HUES64 (cell line): Measurements from ENCODE around the gene PRSS1. TPM values are rescaled to one million over a fixed set of nuclear protein-coding genes. Genes with fewer than 3 reads are reported as not detected.
"Not testable (repeated sequence)": the region's sequence is repeated elsewhere in the genome, so short reads cannot be mapped to it uniquely, and the experiment has no call there.

Experiments
- H3K27ac ChIP-seq: 2 replicates; pipeline ENCODE4 v1.7.0; 2013; ENCODE audit warnings: low read depth, low read length, inconsistent platforms
- H3K27me3 ChIP-seq: 2 replicates; pipeline ENCODE4 v1.6.1; 2013; ENCODE audit warnings: mild to moderate bottlenecking, low read length; ENCODE audit not compliant: insufficient read depth
- H3K36me3 ChIP-seq: 2 replicates; pipeline ENCODE4 v1.6.1; 2013; ENCODE audit warnings: mild to moderate bottlenecking, low read length; ENCODE audit not compliant: insufficient read depth
- H3K4me1 ChIP-seq: 2 replicates; pipeline ENCODE4 v1.6.1; 2013; ENCODE audit warnings: mild to moderate bottlenecking, low read length, moderate library complexity; ENCODE audit not compliant: insufficient read depth
- H3K4me3 ChIP-seq: 2 replicates; pipeline ENCODE4 v1.5.1; 2013; ENCODE audit warnings: mild to moderate bottlenecking, low read length, moderate library complexity
- H3K9ac ChIP-seq: 2 replicates; pipeline ENCODE4 v1.6.1; 2013; ENCODE audit warnings: mild to moderate bottlenecking, low read depth, low read length
- H3K9me3 ChIP-seq: 2 replicates; pipeline ENCODE4 v1.6.1; 2013; ENCODE audit warnings: low read depth, low read length; ENCODE audit not compliant: insufficient read depth
- WGBS: fragments of 150-250, 120-280 bp; methylation state at CpG from one replicate; pipeline ENCODE4 v1.1.7; 2013; ENCODE audit warnings: missing lambda C conversion rate; 5-methylcytosine and 5-hydroxymethylcytosine counted together
- polyA plus RNA-seq, 2 experiments: library from polyadenylated mRNA; stranded (reverse); fragments of 50-300 nt; gene quantifications; one replicate each; pipeline ENCODE4 v1.2.3, GENCODE V29; 2013

PRSS1 gene
- polyA plus RNA-seq (2013, experiment 1 of 2), result 0.80 TPM
- polyA plus RNA-seq (2013, experiment 2 of 2), result 1.6 TPM

DNA sequence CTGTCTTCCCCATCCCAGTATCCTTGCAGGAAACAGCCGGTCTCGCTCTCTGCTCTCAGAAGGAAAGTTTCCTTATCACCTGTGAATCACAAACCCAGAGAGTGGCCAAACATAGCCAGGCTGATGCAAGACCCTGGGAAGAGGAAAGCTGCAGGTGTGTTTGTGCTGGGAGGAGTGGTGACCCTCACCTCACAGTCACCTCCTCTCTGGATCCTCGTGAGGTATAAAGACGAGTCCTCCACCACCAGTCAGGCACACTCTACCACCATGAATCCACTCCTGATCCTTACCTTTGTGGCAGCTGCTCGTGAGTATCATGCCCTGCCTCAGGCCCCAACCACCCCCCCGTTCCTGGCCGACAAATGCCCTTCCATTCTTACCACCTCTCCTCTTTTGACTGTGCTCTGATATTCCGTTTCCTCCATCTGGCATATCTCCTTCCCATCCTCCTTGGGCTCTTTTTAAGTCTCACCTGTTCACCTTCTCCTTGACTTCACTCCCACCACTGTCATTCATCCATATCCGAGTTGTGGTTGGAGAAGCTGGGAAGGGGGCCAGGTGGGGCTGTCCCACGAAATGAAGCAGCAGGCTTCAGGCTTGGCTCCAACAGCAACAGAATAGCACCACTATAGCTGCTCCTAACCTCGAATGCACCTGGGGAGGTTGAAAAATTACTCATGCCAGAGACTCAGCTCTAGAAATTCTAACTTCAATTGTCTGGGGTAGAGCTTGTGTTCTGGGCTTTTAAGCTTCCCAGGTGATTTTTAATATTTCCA, at the start of gene PRSS1:
Gene PRSS1 (plus strand): TSS at position 255 of the 776 bp plus-strand sequence. CDS start 13 bp downstream, at position 268.
- Histone ChIP-seq H3K27me3 (no peaks in the 10 kb centered on the region), H3K9me3 (no peaks in the 10 kb centered on the region), H3K9ac (no peak within 1 kb of the TSS), H3K4me1 (no peaks in the 10 kb centered on the region), H3K27ac (no peak within 1 kb of the TSS; the same call in 1 of the 2 replicates), H3K36me3 (no peaks in the 10 kb centered on the region), H3K4me3 (no peak within 1 kb of the TSS)
- whole genome bisulfite sequencing, result 84% methylated on average over 11 of the region's 11 CpGs

DNA sequence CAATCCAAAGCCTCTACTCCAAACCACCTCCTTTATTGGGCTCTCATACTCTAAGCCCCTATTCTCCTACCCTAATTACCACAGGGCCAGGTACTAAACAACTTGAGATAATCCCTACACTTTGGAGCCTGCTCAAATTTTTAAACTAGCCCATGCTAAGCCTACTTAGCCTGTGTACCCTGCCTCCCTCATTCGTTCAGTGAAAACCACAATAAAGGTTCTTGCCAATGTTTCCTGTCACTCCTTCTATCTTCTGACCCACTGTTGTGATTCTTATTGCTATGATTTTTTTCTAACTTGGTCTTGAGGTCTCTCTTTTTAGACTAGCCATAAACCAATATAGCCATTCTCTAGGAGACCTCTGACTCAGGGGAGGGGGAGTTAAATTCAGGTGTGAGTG, 48.3 kb upstream of the PRSS1 start:
- not testable (repeated sequence) for H3K36me3 ChIP-seq, H3K27ac ChIP-seq, H3K27me3 ChIP-seq, H3K9ac ChIP-seq, H3K4me3 ChIP-seq, H3K9me3 ChIP-seq
- WGBS, result 93% methylated on average over 1 of the region's 1 CpG
- H3K4me1 ChIP-seq, result peaks cover 61% of the 10 kb centered on the region

DNA sequence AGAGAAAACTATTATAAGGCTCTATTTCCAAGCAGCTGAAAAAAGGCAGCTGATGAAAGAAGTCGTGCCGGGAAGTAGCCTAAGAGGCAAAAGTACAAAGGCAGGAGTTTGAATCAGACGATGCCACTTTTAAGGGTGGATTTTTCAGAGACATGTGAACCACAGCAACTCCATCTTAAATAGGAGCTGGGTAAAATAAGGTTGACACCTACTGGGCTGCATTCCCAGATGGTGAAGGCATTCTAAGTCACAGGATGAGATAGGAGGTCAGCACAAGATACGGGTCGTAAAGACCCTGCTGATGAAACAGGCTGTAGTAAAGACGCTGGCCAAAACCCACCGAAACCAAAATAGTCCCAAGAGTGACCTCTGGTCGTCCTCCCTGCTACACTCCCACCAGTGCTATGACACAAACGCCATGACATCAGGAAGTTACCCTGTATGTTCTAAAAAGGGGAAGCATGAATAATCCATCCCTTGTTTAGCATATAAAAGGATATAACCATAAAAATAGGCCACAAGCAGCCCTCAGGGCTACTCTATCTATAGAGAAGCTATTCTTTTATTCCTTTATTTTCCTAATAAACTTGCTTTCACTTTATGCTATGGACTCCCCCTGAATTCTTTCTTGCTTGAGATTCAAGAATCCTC, 45.5 kb upstream of the PRSS1 start:
- no peak overlapping the region for H3K4me3 ChIP-seq
- H3K27ac ChIP-seq, result no peak overlapping the region
- peaks cover 37% of the 10 kb centered on the region for H3K4me1 ChIP-seq
- H3K9me3 ChIP-seq, result no peaks in the 10 kb centered on the region
- WGBS, result 86% methylated on average over 9 of the region's 9 CpGs
- no peaks in the 10 kb centered on the region for H3K36me3 ChIP-seq
- H3K9ac ChIP-seq, result no peak overlapping the region
- no peaks in the 10 kb centered on the region for H3K27me3 ChIP-seq

DNA sequence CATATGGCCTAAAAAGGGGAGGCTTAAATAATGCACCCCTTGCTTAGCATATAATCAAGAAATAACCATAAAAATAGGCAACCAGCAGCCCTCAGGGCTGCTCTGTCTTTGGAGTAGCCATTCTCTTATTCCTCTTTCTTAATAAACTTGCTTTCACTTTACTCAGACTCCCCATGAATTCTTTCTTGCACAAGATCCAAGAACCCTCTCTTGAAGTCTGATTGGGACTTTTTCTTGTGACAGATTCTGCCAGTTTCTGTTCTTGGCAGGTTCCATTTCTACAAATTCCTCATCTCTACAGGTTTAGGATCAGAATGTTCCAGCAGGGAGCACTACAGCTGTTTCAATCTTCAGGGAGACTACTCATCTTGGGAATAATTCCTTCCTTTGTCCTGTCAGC, 40.5 kb upstream of the PRSS1 start:
- H3K4me1 ChIP-seq, result peaks cover 43% of the 10 kb centered on the region
- not testable (repeated sequence) for H3K4me3 ChIP-seq, H3K27ac ChIP-seq, H3K9me3 ChIP-seq, H3K36me3 ChIP-seq, H3K9ac ChIP-seq, H3K27me3 ChIP-seq

DNA sequence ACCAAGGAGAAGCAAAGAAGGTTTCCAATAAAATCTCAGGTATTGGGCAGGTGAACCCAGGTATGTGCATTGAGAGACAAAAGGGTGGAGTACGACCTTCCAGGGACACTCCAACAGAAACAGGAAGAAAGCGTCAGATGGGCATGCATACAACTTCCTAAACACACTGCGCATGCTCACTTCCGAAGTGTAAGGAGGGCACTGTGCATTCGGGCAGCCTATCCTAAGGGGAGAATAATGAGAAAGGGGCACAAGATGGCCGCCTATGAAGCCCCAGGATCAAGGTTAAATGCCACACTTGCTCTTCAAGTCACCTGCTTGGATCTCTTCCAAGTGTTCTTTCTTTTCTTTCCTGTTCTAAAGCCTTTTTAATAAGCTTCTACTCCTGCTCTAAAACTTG, 39.4 kb upstream of the PRSS1 start:
- peaks cover 34% of the 10 kb centered on the region for H3K4me1 ChIP-seq
- WGBS, result 97% methylated on average over 6 of the region's 6 CpGs
- no peak overlapping the region for H3K27ac ChIP-seq
- H3K27me3 ChIP-seq, result no peaks in the 10 kb centered on the region
- no peak overlapping the region for H3K4me3 ChIP-seq
- no peak overlapping the region for H3K9ac ChIP-seq
- H3K9me3 ChIP-seq, result no peaks in the 10 kb centered on the region
- no peaks in the 10 kb centered on the region for H3K36me3 ChIP-seq

DNA sequence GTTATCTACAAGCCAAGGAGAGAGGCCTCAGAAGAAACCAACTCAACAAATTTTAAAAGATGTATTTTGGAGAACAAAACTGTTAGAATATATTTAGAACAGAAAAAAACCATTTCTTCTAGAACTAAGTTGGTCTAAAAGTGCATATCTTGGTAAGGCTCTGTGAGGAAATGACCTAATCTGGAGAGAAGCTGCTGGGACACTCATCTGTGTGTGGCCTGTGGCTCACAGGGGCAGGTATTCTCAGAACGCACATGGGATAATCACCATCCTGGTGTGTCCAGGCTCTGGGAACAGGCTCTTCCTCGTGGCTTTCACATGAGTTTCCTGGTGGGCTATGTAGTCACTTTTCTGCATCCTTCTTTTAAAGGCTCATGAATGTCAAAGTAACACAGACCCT, 38.1 kb upstream of the PRSS1 start:
- Histone ChIP-seq H3K4me1 (peaks cover 30% of the 10 kb centered on the region), H3K27ac (peak overlapping the region; percentile 12; the same call in 1 of the 2 replicates), H3K9me3 (no peaks in the 10 kb centered on the region), H3K4me3 (no peak overlapping the region), H3K36me3 (no peaks in the 10 kb centered on the region), H3K27me3 (no peaks in the 10 kb centered on the region), H3K9ac (no peak overlapping the region)
- 85% methylated on average over 2 of the region's 2 CpGs for WGBS

DNA sequence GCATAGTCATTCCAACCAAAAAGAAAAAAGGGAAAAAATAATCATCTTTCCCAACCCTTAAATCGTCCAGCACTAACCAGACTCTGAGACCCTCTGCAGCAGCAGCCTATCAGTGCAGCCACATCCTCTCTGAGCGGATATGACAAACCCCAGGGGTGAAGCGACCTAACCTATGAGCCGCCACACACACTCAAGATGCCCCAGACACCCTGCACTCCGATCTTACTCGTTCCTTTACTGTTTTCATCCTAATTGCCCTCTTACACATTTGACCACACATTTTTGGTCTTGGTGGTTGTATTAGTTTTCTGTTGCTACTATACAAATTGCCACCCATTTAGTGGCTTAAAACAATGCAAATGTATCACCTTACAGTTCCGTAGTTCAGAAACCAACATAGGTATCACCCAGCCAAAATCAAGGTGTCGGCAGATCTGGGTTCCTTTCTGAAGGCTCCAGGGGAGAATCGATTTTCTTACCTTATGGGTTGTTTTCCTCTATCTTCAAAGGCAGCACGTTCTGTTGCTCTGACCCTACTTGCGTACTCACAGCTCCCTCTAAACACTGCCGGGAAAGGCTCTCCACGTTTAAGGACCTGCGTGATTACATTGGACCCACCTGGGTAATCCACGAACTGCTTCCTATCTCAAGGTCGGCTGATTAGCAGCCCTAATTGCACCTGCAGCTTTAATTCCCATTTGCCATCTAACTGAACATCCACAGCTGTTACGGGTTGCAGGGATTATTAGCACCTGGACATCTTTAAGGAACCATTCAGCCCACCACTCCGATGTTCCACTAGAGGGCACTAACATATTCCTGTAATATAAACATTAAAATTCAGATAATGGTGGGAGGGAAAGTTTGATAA, 37.3 kb upstream of the PRSS1 start:
- WGBS, result 90% methylated on average over 17 of the region's 18 CpGs
- Histone ChIP-seq H3K9me3 (no peaks in the 10 kb centered on the region), H3K27me3 (no peaks in the 10 kb centered on the region), H3K4me3 (no peak overlapping the region), H3K9ac (no peak overlapping the region), H3K4me1 (peaks cover 30% of the 10 kb centered on the region), H3K27ac (no peak overlapping the region), H3K36me3 (no peaks in the 10 kb centered on the region)

DNA sequence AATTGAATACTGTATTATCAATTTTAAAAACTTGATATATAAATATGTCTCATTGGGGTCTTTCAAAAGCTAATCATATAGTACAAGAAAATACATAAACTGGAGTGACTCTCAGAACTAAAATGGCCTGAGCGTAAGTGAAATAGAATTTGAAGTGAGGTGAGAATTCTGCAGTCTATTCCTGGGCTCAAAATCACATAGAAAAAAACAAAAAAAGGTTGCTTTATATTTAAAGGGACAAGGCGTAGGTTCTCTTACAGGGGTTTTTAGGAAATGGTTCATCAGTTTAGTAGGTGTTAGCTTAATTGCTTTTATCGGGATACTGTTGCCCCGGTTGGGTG, 36.7 kb upstream of the PRSS1 start:
- Histone ChIP-seq H3K36me3 (no peaks in the 10 kb centered on the region), H3K27me3 (no peaks in the 10 kb centered on the region), H3K9me3 (no peaks in the 10 kb centered on the region), H3K4me3 (no peak overlapping the region), H3K27ac (no peak overlapping the region), H3K9ac (no peak overlapping the region), H3K4me1 (peaks cover 30% of the 10 kb centered on the region)
- WGBS, result 93% methylated on average over 4 of the region's 4 CpGs

DNA sequence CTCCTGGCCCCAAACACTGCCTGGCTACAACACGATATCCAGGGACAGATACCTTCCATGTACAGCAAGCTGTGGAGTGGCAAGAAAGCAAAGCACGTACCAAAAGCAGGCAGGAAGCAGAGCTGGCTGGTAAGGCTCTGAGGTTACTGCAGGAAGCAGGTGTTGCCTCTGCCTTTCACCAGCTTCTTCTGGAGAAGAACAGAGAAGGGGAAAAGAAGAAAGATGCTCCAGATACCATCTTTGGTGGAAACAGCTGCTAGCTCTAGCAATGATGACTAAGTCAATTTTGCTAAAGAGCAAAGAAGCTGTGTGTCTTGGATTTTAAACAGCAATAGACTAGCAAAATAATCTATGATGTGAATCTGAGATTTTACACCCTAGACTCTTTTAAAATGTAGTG, 34.9 kb upstream of the PRSS1 start:
- Histone ChIP-seq H3K36me3 (no peaks in the 10 kb centered on the region), H3K4me1 (peaks cover 21% of the 10 kb centered on the region), H3K27me3 (no peaks in the 10 kb centered on the region), H3K9ac (no peak overlapping the region), H3K4me3 (no peak overlapping the region), H3K27ac (no peak overlapping the region), H3K9me3 (no peaks in the 10 kb centered on the region)
- WGBS, result 92% methylated on average over 2 of the region's 2 CpGs

DNA sequence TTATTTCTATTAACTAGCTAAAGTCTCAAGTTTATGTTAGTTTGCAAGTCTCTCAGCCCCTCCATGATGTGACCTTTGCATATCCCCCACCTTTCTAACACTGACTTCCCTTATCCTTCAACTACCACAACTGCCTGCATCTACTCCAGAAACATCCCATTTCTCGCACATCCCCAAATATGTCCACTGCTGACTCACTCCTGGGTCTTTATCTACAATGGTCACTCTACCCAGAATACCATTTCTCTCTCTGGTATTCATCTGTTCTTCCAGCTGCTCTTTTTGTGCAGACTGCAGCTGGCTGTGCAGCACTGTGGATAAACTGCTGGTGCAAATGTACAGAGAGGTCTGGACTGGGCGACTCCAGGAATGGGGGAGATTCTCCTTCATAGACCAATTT, 32.7 kb upstream of the PRSS1 start:
- peaks cover 7% of the 10 kb centered on the region for H3K4me1 ChIP-seq
- H3K27me3 ChIP-seq, result no peaks in the 10 kb centered on the region

DNA sequence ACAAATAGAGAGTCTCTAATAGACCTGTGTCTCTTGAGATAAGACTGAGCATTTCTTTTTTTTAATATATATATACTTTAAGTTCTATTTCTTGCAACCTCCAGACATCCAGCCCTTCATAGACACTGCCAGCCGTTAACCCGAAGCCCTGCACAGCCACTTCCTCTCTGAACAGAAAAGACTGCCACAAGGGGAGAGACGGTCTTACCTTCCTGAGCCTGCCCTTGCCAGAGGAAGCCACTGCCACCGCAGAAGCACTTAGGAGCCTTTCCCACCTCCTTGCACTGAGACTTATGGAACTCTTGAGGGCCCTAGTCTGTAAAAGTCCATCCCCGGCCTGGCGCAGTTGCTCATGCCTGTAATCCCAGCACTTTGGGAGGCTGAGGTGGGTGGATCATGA, 31.8 kb upstream of the PRSS1 start:
- WGBS, result 95% methylated on average over 6 of the region's 6 CpGs
- no peak overlapping the region for H3K9ac ChIP-seq
- no peaks in the 10 kb centered on the region for H3K9me3 ChIP-seq
- no peaks in the 10 kb centered on the region for H3K36me3 ChIP-seq
- no peaks in the 10 kb centered on the region for H3K27me3 ChIP-seq
- H3K27ac ChIP-seq, result no peak overlapping the region
- no peaks in the 10 kb centered on the region for H3K4me1 ChIP-seq
- H3K4me3 ChIP-seq, result no peak overlapping the region

More for the DNA sequence above, 32.7 kb upstream of the PRSS1 start:
- WGBS, result 47% methylated on average over 2 of the region's 2 CpGs
- H3K9ac ChIP-seq, result no peak overlapping the region
- H3K9me3 ChIP-seq, result no peaks in the 10 kb centered on the region
- H3K4me3 ChIP-seq, result no peak overlapping the region
- H3K36me3 ChIP-seq, result no peaks in the 10 kb centered on the region
- H3K27ac ChIP-seq, result no peak overlapping the region
